Esophagus muscularis mucosa (tissue), 4 donors: ENCODE results near the gene NUDT4. TPM values are rescaled to one million over a fixed set of nuclear protein-coding genes. Genes with fewer than 3 reads are reported as not detected.
A peak's percentile ranks its signal among the peaks of the same experiment; 100 is the strongest.
"Not testable (repeated sequence)": the region's sequence is repeated elsewhere in the genome, so short reads cannot be mapped to it uniquely, and the experiment has no call there.

Experiments
- DNase-seq: peaks from one replicate; pipeline ENCODE4 v3.0.0-alpha.2; 2017; ENCODE audit errors: extremely low spot score
- H3K27ac ChIP-seq, 4 donors: fragments of 200-600 bp; sonication (generic); replicated peaks in 1 of 4; 1 replicate in 3 of 4; 2 replicates in 1 of 4; pipeline ENCODE4 v1.5.1; 2016 to 2019; ENCODE audit warnings: mild to moderate bottlenecking in 1 of 4
- H3K27me3 ChIP-seq, 4 donors: fragments of 200-600 bp; sonication (generic); one replicate each; pipeline versions ENCODE4 v1.5.1 to v1.6.0; 2016 to 2019
- H3K36me3 ChIP-seq, 4 donors: fragments of 200-600 bp; sonication (generic); one replicate each; pipeline ENCODE4 v1.5.1; 2016 to 2019
- H3K4me1 ChIP-seq, 4 donors: fragments of 200-600 bp; sonication (generic); one replicate each; pipeline ENCODE4 v1.5.1; 2016 to 2019
- H3K4me3 ChIP-seq, 4 donors: fragments of 200-600 bp; sonication (generic); 1 replicate in 2 of 4; 2 replicates in 2 of 4; pipeline ENCODE4 v1.5.1; 2016 to 2019; ENCODE audit warnings: mild to moderate bottlenecking in 4 of 4, moderate library complexity in 1 of 4
- H3K9me3 ChIP-seq, 4 donors: fragments of 200-600 bp; sonication (generic); 1 replicate in 3 of 4; 2 replicates in 1 of 4; pipeline ENCODE4 v1.5.1; 2016 to 2019
- EP300 ChIP-seq: sonication (generic); formaldehyde crosslinking; IDR thresholded peaks from one replicate; pipeline ENCODE4 v1.6.1; 2017; ENCODE audit warnings: antibody characterized with exemption
- POLR2A ChIP-seq: fragments of 450-650 bp; IDR thresholded peaks from one replicate; pipeline ENCODE4 v1.6.1; 2017; ENCODE audit warnings: antibody characterized with exemption, moderate library complexity, mild to moderate bottlenecking, low read depth
- POLR2AphosphoS5 ChIP-seq, 2 donors: sonication (generic); formaldehyde crosslinking; IDR thresholded peaks; one replicate each; pipeline ENCODE4 v1.6.1; 2017; ENCODE audit warnings: antibody characterized with exemption in 2 of 2
- WGBS: methylation state at CpG from one replicate; pipeline ENCODE4 v1.1.5; 2018; 5-methylcytosine and 5-hydroxymethylcytosine counted together
- intact Hi-C: fragments of 100-400 bp; cut with DNase I; formaldehyde crosslinking; loops from one replicate; pipeline ENCODE4 v1.15.1; 2023
- total RNA-seq, 4 donors: library from RNA; depleted of rRNA; stranded (reverse); fragments of >200 nt; gene quantifications; one replicate each; pipeline versions ENCODE4 v1.1.0 to v1.2.1, GENCODE V29; 2016
- TF ChIP-seq, protein P1 (sequence below), 3 experiments: fragments of 200-600 bp in 2 of 3; fragments of 450-650 bp in 1 of 3; sonication (generic) in 2 of 3; IDR thresholded peaks; one replicate each; pipeline ENCODE4 v1.5.1; 2017 to 2019; ENCODE audit warnings: antibody characterized with exemption in 3 of 3, mild to moderate bottlenecking in 2 of 3, moderate library complexity in 1 of 3

The NUDT4 gene
- total RNA-seq, 4 donors from 2014 or later, result 93.0 to 238 (median 112) TPM

DNA sequence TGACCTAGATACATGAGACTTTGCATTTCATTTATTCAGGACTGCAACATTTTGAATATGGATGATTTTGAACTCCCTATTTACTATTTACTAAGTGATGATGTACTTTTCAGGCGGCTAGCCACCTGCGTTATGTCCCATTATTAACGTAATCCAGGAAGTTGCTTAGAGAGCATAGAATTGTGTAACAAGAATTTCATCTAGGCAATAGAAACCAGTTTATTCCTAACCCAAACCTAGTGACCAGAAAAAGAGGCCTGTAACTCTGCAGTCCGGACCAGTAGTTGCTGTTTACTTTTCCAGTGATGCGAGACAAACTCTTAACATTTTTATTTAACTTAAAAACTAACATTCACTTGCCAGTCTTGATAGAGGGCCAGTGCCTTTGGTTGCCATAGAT, 12.3 kb downstream of the NUDT4 start:
- peaks cover 0 to 7% (median 5%) of the 10 kb centered on the region in 4 donors for H3K36me3 ChIP-seq
- no peaks in the 10 kb centered on the region for H3K27me3 ChIP-seq
- TF ChIP-seq POLR2AphosphoS5 (IDR thresholded peaks at IDR 0.05), result peak in 1 of 2 donors; percentile 21
- TF ChIP-seq POLR2A, result no peak
- no peak for TF ChIP-seq EP300
- H3K4me1 ChIP-seq, result peaks cover 26 to 88% (median 75%) of the 10 kb centered on the region in 4 donors
- H3K4me3 ChIP-seq, result no peak overlapping the region
- intact Hi-C loops, result no loop called here
- H3K9me3 ChIP-seq, result no peaks in the 10 kb centered on the region
- 58% methylated on average over 5 of the region's 5 CpGs for WGBS
- DNase-seq, result no peak
- peak overlapping the region; percentile 42 to 56 (median 43) for H3K27ac ChIP-seq

DNA sequence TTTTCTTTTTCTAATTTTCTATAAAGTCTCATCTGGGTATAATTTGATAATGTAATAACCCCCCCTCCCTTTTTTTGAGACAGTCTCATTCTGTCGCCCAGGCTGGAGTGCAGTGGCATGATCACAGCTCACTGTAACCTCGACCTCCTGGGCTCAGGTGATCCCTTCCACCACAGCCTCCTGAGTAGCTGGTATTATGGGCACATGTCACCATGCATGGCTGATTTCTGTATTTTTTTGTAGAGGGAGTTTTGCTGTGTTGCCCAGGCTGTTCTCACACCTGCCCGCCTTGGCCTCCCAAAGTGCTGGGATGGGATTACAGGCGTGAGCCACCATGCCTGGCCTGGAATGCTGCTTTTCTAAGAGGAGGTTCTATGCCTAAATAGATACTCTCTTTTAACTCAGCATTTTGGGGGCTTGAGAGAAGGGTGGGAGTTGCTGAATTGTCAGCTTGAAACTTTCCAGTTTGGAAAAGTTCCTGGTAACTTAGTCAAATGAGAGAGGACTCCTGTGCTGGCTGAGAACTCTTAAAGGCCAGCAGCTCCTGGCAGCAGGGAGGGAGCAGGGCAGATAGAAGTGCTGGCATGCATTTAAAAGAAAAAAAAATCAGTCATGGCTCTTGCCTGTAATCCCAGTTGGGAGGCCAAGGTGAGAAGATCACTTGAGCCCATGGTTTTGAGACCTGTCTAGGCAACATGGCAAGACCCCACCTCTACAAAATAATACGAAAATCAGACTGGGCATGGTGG, 13.0 kb downstream of the NUDT4 start:
- H3K4me3 ChIP-seq, result no peak overlapping the region
- 83% methylated on average over 5 of the region's 5 CpGs for WGBS
- H3K9me3 ChIP-seq, result no peaks in the 10 kb centered on the region
- H3K4me1 ChIP-seq, result peaks cover 20 to 85% (median 74%) of the 10 kb centered on the region in 4 donors
- no peak for DNase-seq
- peak overlapping the region; percentile 42 to 56 (median 43) for H3K27ac ChIP-seq
- H3K27me3 ChIP-seq, result no peaks in the 10 kb centered on the region
- TF ChIP-seq POLR2A (no peak), POLR2AphosphoS5 (IDR thresholded peaks at IDR 0.05) (no peak), EP300 (no peak)
- TF ChIP-seq, protein P1, sequence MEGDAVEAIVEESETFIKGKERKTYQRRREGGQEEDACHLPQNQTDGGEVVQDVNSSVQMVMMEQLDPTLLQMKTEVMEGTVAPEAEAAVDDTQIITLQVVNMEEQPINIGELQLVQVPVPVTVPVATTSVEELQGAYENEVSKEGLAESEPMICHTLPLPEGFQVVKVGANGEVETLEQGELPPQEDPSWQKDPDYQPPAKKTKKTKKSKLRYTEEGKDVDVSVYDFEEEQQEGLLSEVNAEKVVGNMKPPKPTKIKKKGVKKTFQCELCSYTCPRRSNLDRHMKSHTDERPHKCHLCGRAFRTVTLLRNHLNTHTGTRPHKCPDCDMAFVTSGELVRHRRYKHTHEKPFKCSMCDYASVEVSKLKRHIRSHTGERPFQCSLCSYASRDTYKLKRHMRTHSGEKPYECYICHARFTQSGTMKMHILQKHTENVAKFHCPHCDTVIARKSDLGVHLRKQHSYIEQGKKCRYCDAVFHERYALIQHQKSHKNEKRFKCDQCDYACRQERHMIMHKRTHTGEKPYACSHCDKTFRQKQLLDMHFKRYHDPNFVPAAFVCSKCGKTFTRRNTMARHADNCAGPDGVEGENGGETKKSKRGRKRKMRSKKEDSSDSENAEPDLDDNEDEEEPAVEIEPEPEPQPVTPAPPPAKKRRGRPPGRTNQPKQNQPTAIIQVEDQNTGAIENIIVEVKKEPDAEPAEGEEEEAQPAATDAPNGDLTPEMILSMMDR (IDR thresholded peaks at IDR 0.05), result no peak
- peaks cover 0 to 14% (median 9%) of the 10 kb centered on the region in 4 donors for H3K36me3 ChIP-seq
- intact Hi-C loops, result no loop called here

GRCh38 chr12:93393425-93393824, 15.7 kb downstream of the NUDT4 start:
- Histone ChIP-seq H3K27me3 (no peaks in the 10 kb centered on the region), H3K4me3 (no peak overlapping the region), H3K4me1 (peaks cover 16 to 79% (median 75%) of the 10 kb centered on the region in 4 donors), H3K27ac (no peak overlapping the region), H3K36me3 (peaks cover 0 to 37% (median 29%) of the 10 kb centered on the region in 4 donors), H3K9me3 (no peaks in the 10 kb centered on the region)
- WGBS, result 55% methylated on average over 2 of the region's 2 CpGs
- TF ChIP-seq, protein P1 (IDR thresholded peaks at IDR 0.05), result no peak
- no peak for TF ChIP-seq POLR2AphosphoS5 (IDR thresholded peaks at IDR 0.05)
- no peak for TF ChIP-seq POLR2A
- intact Hi-C loops, result no loop called here
- DNase-seq, result no peak

- DNase-seq, result no peak
- Histone ChIP-seq H3K9me3 (no peaks in the 10 kb centered on the region), H3K27ac (peak overlapping the region in 3 of 4 donors; percentile 33 to 62 (median 35)), H3K36me3 (peaks cover 0 to 52% (median 38%) of the 10 kb centered on the region in 4 donors), H3K4me1 (peaks cover 3 to 45% (median 41%) of the 10 kb centered on the region in 4 donors), H3K4me3 (no peak overlapping the region), H3K27me3 (no peaks in the 10 kb centered on the region)
- TF ChIP-seq POLR2AphosphoS5 (IDR thresholded peaks at IDR 0.05) (no peak), EP300 (no peak), POLR2A (no peak)
- TF ChIP-seq, protein P1 (IDR thresholded peaks at IDR 0.05), result no peak
- intact Hi-C loops, result loop anchor here (2.0 to 5.0 kb wide), 2 partner anchors 370 to 411 kb away; no protein-coding TSS in a partner anchor
- 68% methylated on average over 12 of the region's 12 CpGs for WGBS
These were observed 19.7 kb downstream of the NUDT4 start for GRCh38 chr12:93397412-93397811.

DNA sequence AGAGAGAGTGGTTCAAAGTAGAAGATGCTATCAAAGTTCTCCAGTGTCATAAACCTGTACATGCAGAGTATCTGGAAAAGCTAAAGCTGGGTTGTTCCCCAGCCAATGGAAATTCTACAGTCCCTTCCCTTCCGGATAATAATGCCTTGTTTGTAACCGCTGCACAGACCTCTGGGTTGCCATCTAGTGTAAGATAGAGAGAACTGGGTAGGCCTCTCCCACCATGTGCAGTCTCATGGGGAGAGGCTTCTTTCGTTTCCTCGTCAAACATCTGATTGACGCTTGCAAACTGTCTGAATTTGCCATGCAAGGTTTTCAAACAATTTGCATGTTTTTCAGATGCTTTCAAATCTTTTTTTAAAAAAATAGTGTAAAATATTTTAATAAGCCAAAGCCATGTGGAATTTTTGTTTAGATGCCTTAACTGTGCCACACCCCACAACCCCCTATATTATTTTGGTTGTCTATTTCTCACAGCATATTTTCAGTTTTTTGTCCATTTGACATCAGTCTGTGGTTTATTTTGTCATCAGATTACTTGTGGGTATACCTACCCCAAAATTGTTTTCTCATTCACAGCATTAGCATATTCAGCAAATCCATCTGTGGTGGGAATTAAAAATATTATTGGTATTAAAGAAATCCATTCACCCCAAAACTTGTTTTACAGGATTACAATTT, 21.6 kb downstream of the NUDT4 start:
- intact Hi-C loops, result loop anchor here (5.0 kb wide), 1 partner anchor 372 kb away; no protein-coding TSS in a partner anchor
- H3K4me3 ChIP-seq, H3K27me3 ChIP-seq, DNase-seq, H3K9me3 ChIP-seq, H3K27ac ChIP-seq: not testable (repeated sequence)
- Histone ChIP-seq H3K36me3 (peaks cover 0 to 69% (median 47%) of the 10 kb centered on the region in 4 donors), H3K4me1 (peaks cover 9 to 44% (median 35%) of the 10 kb centered on the region in 4 donors)
- 20% methylated on average over 1 of the region's 5 CpGs for WGBS
